CD4-positive, CD25-positive, alpha-beta regulatory T cell (primary cell): ENCODE results near the gene CEP112. TPM values are rescaled to one million over a fixed set of nuclear protein-coding genes. Genes with fewer than 3 reads are reported as not detected.

Experiments used
- ATAC-seq, 2 donors: fragments of 150-1000 bp; cut with Tn5 transposase; one replicate each; pipeline ENCODE4 v1.10.0; 2021; ENCODE audit warnings: low read depth in 2 of 2, moderate number of reproducible peaks in 2 of 2, moderate library complexity in 1 of 2
- DNase-seq, 3 donors: peaks; one replicate each; pipeline versions ENCODE4 v3.0.0 to v3.0.0-alpha.2; 2012 to 2022; ENCODE audit warnings: mixed read lengths in 1 of 3
- H3K27ac ChIP-seq: one replicate; pipeline ENCODE4 v1.7.0; 2013; ENCODE audit warnings: mild to moderate bottlenecking, low read length; ENCODE audit not compliant: insufficient read depth, poor library complexity, severe bottlenecking
- H3K27me3 ChIP-seq: one replicate; pipeline ENCODE4 v1.7.0; 2013; ENCODE audit warnings: low read length; ENCODE audit not compliant: control insufficient read depth, insufficient read depth
- H3K36me3 ChIP-seq: one replicate; pipeline ENCODE4 v1.7.0; 2013; ENCODE audit warnings: mild to moderate bottlenecking, low read length, moderate library complexity; ENCODE audit not compliant: control insufficient read depth, insufficient read depth
- H3K4me1 ChIP-seq: 2 replicates; pipeline ENCODE4 v1.7.0; 2013; ENCODE audit warnings: mild to moderate bottlenecking, low read length; ENCODE audit not compliant: insufficient read depth, control insufficient read depth, poor library complexity, severe bottlenecking
- H3K4me3 ChIP-seq: one replicate; pipeline ENCODE4 v1.7.0; 2013; ENCODE audit warnings: low read depth, mild to moderate bottlenecking, low read length, moderate library complexity
- H3K9me3 ChIP-seq, 2 experiments: 1 replicate in 1 of 2; 2 replicates in 1 of 2; pipeline ENCODE4 v1.7.0; 2013; ENCODE audit warnings: low read length in 2 of 2, mild to moderate bottlenecking in 1 of 2, moderate library complexity in 1 of 2; ENCODE audit not compliant: control insufficient read depth in 2 of 2
- H3K27ac Mint-ChIP-seq, 3 donors: one replicate each; pipeline ENCODE4 v1.8.0; 2020 to 2022; ENCODE audit warnings: mild to moderate bottlenecking in 3 of 3, mixed read lengths in 3 of 3, moderate library complexity in 2 of 3
- H3K27me3 Mint-ChIP-seq: one replicate; pipeline ENCODE4 v1.8.0; 2022; ENCODE audit warnings: mild to moderate bottlenecking, mixed read lengths
- H3K36me3 Mint-ChIP-seq: one replicate; pipeline ENCODE4 v1.8.0; 2020; ENCODE audit warnings: mixed read lengths
- H3K4me1 Mint-ChIP-seq, 4 donors: one replicate each; pipeline ENCODE4 v1.8.0; 2020 to 2022; ENCODE audit warnings: mixed read lengths in 4 of 4, mild to moderate bottlenecking in 1 of 4
- H3K4me3 Mint-ChIP-seq, 4 donors: one replicate each; pipeline ENCODE4 v1.8.0; 2020 to 2022; ENCODE audit warnings: mild to moderate bottlenecking in 4 of 4, mixed read lengths in 4 of 4, moderate library complexity in 3 of 4
- H3K9me3 Mint-ChIP-seq, 7 donors: one replicate each; pipeline ENCODE4 v1.8.0; 2020 to 2022; ENCODE audit warnings: mixed read lengths in 7 of 7, mild to moderate bottlenecking in 3 of 7, moderate library complexity in 2 of 7
- polyA plus RNA-seq, 4 donors: library from polyadenylated mRNA; unstranded; fragments of 300-500 nt; fragmentation: Illumina TruSeq; gene quantifications; one replicate each; pipeline ENCODE4 v1.2.3, GENCODE V29; 2021
- total RNA-seq: library from RNA; stranded (reverse); gene quantifications from one replicate; pipeline ENCODE4 v1.2.3, GENCODE V29; 2022

Gene CEP112
- total and polyA plus RNA-seq, 5 donors from 2014 or later: 0.15 to 2.3 (median 0.54) TPM; not detected in 1

DNA sequence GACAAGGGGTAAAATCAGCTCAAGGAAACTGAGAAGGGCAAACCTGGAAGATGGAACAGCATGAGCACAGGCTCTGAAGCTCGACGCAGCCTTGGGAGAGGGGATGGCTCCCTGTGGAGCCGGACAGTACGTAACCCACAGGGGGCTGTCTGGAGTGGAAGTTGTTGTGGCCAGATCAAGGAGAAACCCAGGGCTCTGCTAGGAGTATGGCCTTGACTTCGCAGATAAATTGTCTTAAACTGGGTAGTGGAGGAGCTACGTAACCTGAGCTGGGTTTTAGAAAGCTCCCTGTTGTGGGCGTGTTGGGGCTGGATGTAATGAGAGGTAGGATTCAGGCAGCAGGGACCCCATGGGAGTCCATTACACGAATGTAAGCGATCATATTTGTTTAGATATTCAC lies 605.0 kb downstream of the CEP112 start:
- Histone ChIP-seq H3K27me3 (no peaks in the 10 kb centered on the region), H3K4me1 (peaks cover 11% of the 10 kb centered on the region), H3K9me3 (no peaks in the 10 kb centered on the region), H3K36me3 (no peaks in the 10 kb centered on the region), H3K27ac (no peak overlapping the region), H3K4me3 (no peak overlapping the region)
- Mint-ChIP-seq H3K9me3 (no peaks in the 10 kb centered on the region), H3K36me3 (no peaks in the 10 kb centered on the region), H3K4me1 (peaks cover 6 to 55% (median 24%) of the 10 kb centered on the region in 4 donors), H3K4me3 (peak overlapping the region; percentile 9 to 56 (median 42)), H3K27ac (peak overlapping the region; percentile 47 to 87 (median 61)), H3K27me3 (no peaks in the 10 kb centered on the region)
- ATAC-seq: no peak
- DNase-seq: no peak

Other genes starting within 250 kb of the CEP112 start
- gene APOH, start 37.3 kb upstream of the CEP112 start, total RNA-seq: not detected
- not detected for gene APOH, start 37.3 kb upstream of the CEP112 start, polyA plus RNA-seq
- 84.0 TPM for gene PRKCA, start 110.5 kb upstream of the CEP112 start, total RNA-seq
- 1 to 10 TPM in 3 of 4 donors, under 1 TPM in 1; 0.60 to 2.3 (median 1.6) TPM for gene PRKCA, start 110.5 kb upstream of the CEP112 start, polyA plus RNA-seq